D721Med (cell line): ENCODE data around the gene CX3CR1.
"Not testable (repeated sequence)": the region's sequence is repeated elsewhere in the genome, so short reads cannot be mapped to it uniquely, and the experiment has no call there.

Experiments
- DNase-seq: peaks from one replicate; pipeline ENCODE4 v3.0.0; 2011; ENCODE audit warnings: low spot score; ENCODE audit not compliant: insufficient read length
- FAIRE-seq: peaks from 2 replicates; lab custom pipeline; 2011; peaks lifted over from hg19 to GRCh38; lab: Jason Lieb, UNC
- CTCF ChIP-seq: IDR thresholded peaks from 2 replicates; pipeline ENCODE4 v1.5.1; 2012; ENCODE audit warnings: mild to moderate bottlenecking, control low read depth; ENCODE audit not compliant: insufficient read depth; ENCODE audit errors: missing control alignments

The CX3CR1 gene

GRCh38 chr3:39237027-39237426 is 42.8 kb downstream of the CX3CR1 start:
- FAIRE-seq (no peak), DNase-seq (no peak)
- no peak for TF ChIP-seq CTCF

- no peak for DNase-seq
These were observed 45.2 kb downstream of the CX3CR1 start for GRCh38 chr3:39234651-39235050.

GRCh38 chr3:39232859-39233258 is 47.0 kb downstream of the CX3CR1 start:
- FAIRE-seq (no peak), DNase-seq (no peak)
- no peak for TF ChIP-seq CTCF

More at GRCh38 chr3:39234651-39235050, 45.2 kb downstream of the CX3CR1 start:
- no peak for FAIRE-seq
- no peak for TF ChIP-seq CTCF

- no peak for TF ChIP-seq CTCF
- no peak for FAIRE-seq
- DNase-seq = no peak
These were observed 49.4 kb downstream of the CX3CR1 start for GRCh38 chr3:39230453-39230852.

- DNase-seq (no peak), FAIRE-seq (no peak)
- TF ChIP-seq CTCF = no peak
These were observed 51.3 kb downstream of the CX3CR1 start for GRCh38 chr3:39228496-39228895.

GRCh38 chr3:39227596-39227995 is 52.2 kb downstream of the CX3CR1 start:
- DNase-seq = not testable (repeated sequence)

GRCh38 chr3:39226106-39226741 is 53.6 kb downstream of the CX3CR1 start:
- FAIRE-seq = no peak
- no peak for TF ChIP-seq CTCF
- DNase-seq = no peak

More at GRCh38 chr3:39227596-39227995, 52.2 kb downstream of the CX3CR1 start:
- not testable (repeated sequence) for FAIRE-seq
